Mucosa of descending colon (tissue), 3 donors: ENCODE results near the gene RUVBL1. TPM values are rescaled to one million over a fixed set of nuclear protein-coding genes. Genes with fewer than 3 reads are reported as not detected.

Experiments
- ATAC-seq: fragments of 200-7000 bp; cut with Tn5 transposase; one replicate; pipeline ENCODE4 v1.9.1; 2020; ENCODE audit warnings: mild to moderate bottlenecking, moderate library complexity
- DNase-seq, 3 donors: peaks; one replicate each; pipeline ENCODE4 v3.0.0-alpha.2; 2020
- H3K36me3 ChIP-seq: fragments of 200-600 bp; one replicate; pipeline ENCODE4 v1.8.0; 2021; ENCODE audit warnings: low read depth, mild to moderate bottlenecking
- H3K4me1 ChIP-seq: fragments of 200-600 bp; one replicate; pipeline ENCODE4 v1.8.0; 2021; ENCODE audit warnings: low read depth, mild to moderate bottlenecking
- H3K4me3 ChIP-seq: fragments of 200-600 bp; one replicate; pipeline ENCODE4 v1.8.0; 2021; ENCODE audit warnings: mild to moderate bottlenecking
- H3K9me3 ChIP-seq: fragments of 200-600 bp; one replicate; pipeline ENCODE4 v1.8.0; 2021; ENCODE audit warnings: mild to moderate bottlenecking
- intact Hi-C, 2 donors: fragments of 100-400 bp; cut with DNase I in 1 of 2; cut with micrococcal nuclease in 1 of 2; formaldehyde crosslinking; loops; one replicate each; pipeline versions ENCODE4 v1.11.0 to v1.11.1; 2022; cut with DNase I, micrococcal nuclease
- total RNA-seq, 3 donors: library from RNA; stranded (reverse); fragmentation: NEBNext Ultra II Directional in 2 of 3; extraction: Animal tissue kit (Norgen Biotek cat#: 25700) in 2 of 3; gene quantifications; one replicate each; pipeline versions ENCODE4 v1.2.1 to v1.2.4, GENCODE V29; 2021 to 2023
- TF ChIP-seq, protein P1 (sequence below): fragments of 200-600 bp; IDR thresholded peaks from one replicate; pipeline ENCODE4 v1.8.0; 2022; ENCODE audit warnings: antibody characterized with exemption, mild to moderate bottlenecking
- donor health status: DM: no; HTN: no; CAD: no; lungs with moderate emphysema.
- donor health status: DM: no; HTN: no; CAD: no.
- donor health status: DM: no; HTN: yes; CAD: no.

RUVBL1 gene
- total RNA-seq, 3 donors from 2014 or later: 12.1 to 19.0 (median 15.6) TPM

DNA sequence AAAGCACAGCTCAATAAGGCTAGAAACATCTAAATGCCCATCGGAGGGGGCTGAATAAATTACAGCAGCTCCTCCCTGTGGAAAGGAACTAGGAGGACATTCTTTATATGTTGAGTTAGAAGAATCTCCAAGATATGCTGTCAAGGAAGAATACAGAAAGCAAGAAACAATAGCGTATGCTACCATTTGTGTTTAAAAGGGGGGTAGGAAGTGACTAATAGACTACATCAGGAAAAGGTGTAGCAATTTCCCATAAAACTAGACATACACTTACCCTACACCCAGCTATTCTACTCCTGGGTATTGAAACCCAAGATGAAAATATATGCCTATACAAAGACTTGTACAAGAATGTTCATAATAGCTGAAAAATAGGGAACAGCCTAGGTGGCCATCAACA, 49.8 kb downstream of the RUVBL1 start:
- Histone ChIP-seq H3K9me3 (no peaks in the 10 kb centered on the region), H3K36me3 (peaks cover 12% of the 10 kb centered on the region), H3K4me3 (no peak overlapping the region), H3K4me1 (peaks cover 17% of the 10 kb centered on the region)
- ATAC-seq (no peak), DNase-seq (no peak)
- intact Hi-C loops: no loop called here
- TF ChIP-seq, protein P1, sequence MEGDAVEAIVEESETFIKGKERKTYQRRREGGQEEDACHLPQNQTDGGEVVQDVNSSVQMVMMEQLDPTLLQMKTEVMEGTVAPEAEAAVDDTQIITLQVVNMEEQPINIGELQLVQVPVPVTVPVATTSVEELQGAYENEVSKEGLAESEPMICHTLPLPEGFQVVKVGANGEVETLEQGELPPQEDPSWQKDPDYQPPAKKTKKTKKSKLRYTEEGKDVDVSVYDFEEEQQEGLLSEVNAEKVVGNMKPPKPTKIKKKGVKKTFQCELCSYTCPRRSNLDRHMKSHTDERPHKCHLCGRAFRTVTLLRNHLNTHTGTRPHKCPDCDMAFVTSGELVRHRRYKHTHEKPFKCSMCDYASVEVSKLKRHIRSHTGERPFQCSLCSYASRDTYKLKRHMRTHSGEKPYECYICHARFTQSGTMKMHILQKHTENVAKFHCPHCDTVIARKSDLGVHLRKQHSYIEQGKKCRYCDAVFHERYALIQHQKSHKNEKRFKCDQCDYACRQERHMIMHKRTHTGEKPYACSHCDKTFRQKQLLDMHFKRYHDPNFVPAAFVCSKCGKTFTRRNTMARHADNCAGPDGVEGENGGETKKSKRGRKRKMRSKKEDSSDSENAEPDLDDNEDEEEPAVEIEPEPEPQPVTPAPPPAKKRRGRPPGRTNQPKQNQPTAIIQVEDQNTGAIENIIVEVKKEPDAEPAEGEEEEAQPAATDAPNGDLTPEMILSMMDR: no peak

DNA sequence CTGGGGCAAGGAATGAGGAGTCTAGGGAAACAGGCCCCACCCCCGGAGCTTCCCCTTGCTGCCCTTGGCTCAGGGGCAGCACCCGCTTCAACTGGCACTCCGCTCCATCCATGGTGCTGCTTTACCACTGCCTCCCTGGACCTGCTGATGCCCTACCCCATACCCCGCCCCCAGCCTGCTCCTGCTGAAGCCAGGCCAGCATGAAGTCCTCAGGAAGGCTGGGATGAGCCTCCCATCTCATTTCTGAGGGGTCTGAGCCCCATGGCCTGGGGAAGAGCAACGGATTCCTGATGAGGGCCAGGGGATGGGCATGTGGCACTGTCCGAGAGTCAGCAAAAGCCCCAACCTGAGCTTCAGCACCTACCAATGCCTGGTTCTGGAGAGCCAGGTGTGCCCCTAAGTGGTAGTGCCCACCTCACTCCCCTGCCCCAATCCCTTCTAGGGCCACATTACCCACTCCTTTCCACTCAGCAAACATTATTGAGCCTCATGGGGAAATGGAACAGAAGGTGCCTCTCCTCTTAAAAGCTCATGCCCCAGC, 50.4 kb downstream of the RUVBL1 start:
- H3K4me3 ChIP-seq: no peak overlapping the region
- H3K36me3 ChIP-seq: peaks cover 12% of the 10 kb centered on the region
- ATAC-seq (no peak), DNase-seq (no peak)
- H3K4me1 ChIP-seq: peaks cover 17% of the 10 kb centered on the region
- intact Hi-C loops: no loop called here
- TF ChIP-seq, protein P1: no peak
- no peaks in the 10 kb centered on the region for H3K9me3 ChIP-seq

DNA sequence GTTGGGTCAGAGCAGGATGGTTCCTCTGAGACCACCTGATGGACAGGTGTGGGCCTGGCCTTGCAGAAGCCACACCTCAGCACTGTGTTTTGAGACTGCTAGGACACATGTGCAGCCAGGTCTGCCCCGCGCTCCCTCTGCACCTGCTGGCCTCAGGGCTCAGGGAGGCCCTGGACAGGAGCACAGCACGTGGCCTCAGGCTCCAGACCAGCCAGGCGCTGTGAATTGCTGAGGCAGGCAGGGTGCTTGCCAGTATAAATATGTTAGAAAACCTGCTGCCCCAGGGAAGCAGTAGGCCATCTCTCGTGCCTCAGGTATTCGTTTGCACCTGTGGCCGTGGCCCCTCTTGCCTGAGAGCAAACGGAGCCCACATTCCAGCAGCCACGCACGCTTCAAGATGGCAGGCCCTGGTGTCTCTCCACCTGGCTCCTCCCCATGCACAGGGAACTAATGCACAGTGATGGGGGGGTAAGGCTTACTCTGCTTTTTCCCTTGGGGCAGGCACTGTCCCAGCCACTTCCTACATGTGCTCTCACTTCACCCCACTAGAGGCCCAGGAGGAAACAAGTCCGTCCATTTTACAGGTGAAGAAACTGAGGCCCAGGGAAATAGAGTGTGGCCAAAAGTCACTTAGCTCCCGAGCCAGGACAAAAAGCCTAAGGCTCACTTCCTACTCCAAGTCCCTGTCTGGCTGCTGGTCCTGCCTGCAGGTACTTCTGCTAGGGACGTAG, 51.0 kb downstream of the RUVBL1 start:
- Histone ChIP-seq H3K4me1 (peaks cover 17% of the 10 kb centered on the region), H3K4me3 (no peak overlapping the region), H3K9me3 (no peaks in the 10 kb centered on the region), H3K36me3 (peaks cover 12% of the 10 kb centered on the region)
- TF ChIP-seq, protein P1: no peak
- intact Hi-C loops: no loop called here
- DNase-seq (no peak), ATAC-seq (no peak)

DNA sequence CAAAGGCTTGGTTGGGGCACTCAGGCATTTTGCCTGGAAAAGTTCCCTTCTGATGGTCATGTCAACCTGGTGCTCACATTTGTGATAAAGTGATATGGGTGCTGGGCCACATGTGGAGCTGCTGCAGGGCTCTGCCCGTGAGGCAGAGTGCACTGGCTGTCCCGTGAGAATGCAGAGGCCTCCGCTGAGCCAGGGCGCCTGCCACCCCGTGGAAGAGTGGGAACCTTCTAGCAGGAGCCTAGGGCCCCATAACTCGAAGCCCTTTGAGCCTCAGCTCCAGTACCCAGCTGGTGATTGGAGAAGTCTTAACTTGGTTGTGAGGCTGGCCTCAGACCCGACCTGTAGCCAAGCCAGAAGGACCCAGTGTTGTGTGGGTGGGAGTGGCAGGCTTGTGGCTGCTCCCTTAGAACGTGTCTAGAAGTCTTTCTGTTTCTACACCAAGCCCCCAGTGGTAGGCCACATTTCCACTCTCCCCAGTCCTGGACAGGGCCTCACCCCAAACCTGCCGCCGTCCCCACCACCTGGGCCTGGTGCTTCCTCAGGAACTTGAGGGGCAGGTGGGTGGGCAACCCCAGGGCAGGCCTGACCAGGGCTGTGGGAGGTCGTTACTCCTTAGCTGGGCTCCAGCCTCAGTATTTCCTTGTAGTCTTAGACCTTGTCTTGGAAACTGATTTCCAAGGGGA, 51.7 kb downstream of the RUVBL1 start:
- ATAC-seq: no peak
- peaks cover 17% of the 10 kb centered on the region for H3K4me1 ChIP-seq
- H3K4me3 ChIP-seq: no peak overlapping the region
- no peaks in the 10 kb centered on the region for H3K9me3 ChIP-seq
- TF ChIP-seq, protein P1: no peak
- DNase-seq: no peak
- intact Hi-C loops: no loop called here
- peaks cover 18% of the 10 kb centered on the region for H3K36me3 ChIP-seq

DNA sequence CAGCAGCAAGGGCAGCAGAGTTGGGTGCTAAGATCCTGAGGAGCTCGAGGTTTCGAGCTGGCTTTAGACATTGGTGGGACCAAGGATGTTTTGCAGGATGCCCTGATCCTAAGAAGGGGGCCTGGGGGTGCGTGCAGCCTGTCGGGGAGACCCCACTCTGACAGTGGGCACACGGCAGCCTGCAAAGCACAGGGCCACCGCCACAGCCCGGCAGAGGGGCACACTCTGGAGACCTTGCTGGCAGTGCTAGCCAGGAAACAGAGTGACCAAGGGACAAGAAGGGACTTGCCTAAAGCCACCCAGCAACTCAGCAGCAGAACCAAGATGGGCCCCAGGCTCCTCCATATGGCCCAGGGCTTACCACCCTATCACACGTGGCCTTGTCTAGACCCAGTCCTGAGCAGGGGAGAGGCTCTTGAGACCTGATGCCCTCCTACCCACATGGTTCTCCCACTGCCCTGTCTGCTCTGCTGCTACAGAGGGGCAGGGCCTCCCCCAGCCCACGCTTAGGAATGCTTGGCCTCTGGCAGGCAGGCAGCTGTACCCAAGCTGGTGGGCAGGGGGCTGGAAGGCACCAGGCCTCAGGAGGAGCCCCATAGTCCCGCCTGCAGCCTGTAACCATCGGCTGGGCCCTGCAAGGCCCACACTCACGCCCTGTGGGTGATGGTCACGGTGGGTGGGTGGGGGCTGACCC, 52.6 kb downstream of the RUVBL1 start:
- Histone ChIP-seq H3K36me3 (peaks cover 27% of the 10 kb centered on the region), H3K4me3 (no peak overlapping the region), H3K9me3 (no peaks in the 10 kb centered on the region), H3K4me1 (peaks cover 11% of the 10 kb centered on the region)
- TF ChIP-seq, protein P1: no peak
- DNase-seq (no peak), ATAC-seq (no peak)
- intact Hi-C loops: no loop called here
